HG02852 (cell line): Measurements from ENCODE around the gene CEACAM6.
"Not testable (repeated sequence)": the region's sequence is repeated elsewhere in the genome, so short reads cannot be mapped to it uniquely, and the experiment has no call there.

Source experiments
- ATAC-seq: cut with Tn5 transposase; IDR thresholded peaks from one replicate; pipeline ENCODE4 v1.9.1; 2021; ENCODE audit warnings: mild to moderate bottlenecking, moderate library complexity; ENCODE audit not compliant: unreplicated experiment

CEACAM6 gene

GRCh38 chr19:41746593-41747227, 8.6 kb upstream of the CEACAM6 start:
- ATAC-seq: no peak

DNA sequence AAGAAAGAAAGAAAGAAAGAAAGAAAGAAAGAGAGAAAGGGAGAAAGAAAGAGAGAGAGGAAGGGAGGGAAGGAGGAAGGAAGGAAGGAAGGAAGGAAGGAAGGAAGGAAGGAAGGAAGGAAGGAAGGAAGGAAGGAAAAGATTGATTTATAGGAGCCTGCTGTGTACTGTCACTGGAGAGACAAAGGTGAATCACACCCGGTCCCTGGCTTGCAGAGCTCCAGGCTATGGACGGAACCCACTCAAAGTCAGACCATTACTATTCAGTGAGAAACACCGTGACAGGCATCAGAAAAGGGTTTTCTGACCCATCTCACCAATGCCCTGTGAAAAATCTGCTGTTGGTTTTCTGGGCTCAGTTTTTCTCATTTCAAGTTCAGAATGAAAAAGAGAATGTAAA, 7.3 kb upstream of the CEACAM6 start:
- no peak for ATAC-seq

- ATAC-seq: not testable (repeated sequence)
These were observed 4.8 kb upstream of the CEACAM6 start for GRCh38 chr19:41750248-41751134.

GRCh38 chr19:41753159-41753558, 2.2 kb upstream of the CEACAM6 start:
- no peak for ATAC-seq

DNA sequence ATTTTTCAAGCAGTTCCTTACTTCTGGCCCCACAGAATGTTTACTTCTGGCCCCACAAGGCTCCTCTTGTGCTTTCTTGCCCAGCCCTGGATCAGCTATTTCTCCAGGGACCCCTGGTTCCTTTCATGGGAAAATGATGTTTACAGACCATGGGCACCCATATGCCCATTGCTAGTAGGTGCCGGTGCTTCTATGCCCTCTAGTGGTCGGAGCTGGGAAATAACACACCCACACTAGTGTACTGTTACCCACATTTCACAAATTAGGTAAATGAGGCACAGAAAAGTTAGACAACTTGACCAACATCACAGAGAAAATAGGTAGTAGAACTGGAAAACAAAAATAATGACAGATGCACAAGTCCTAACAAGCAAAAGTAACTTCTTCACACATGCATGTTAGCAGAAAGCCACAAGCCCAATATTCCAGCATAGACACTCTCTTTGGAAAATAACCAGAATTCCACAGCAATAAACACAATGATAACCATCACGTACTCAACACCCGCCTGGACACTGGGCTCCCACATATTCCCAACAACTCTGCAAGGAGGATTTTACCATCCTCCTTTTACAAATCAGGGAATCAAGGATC, 1.3 kb upstream of the CEACAM6 start:
- ATAC-seq: no peak

GRCh38 chr19:41758846-41759245, 3.5 kb downstream of the CEACAM6 start:
- no peak for ATAC-seq

- ATAC-seq: no peak
These were observed 11.8 kb downstream of the CEACAM6 start for GRCh38 chr19:41767115-41767514.

GRCh38 chr19:41768105-41768504, 12.8 kb downstream of the CEACAM6 start:
- ATAC-seq: not testable (repeated sequence)

DNA sequence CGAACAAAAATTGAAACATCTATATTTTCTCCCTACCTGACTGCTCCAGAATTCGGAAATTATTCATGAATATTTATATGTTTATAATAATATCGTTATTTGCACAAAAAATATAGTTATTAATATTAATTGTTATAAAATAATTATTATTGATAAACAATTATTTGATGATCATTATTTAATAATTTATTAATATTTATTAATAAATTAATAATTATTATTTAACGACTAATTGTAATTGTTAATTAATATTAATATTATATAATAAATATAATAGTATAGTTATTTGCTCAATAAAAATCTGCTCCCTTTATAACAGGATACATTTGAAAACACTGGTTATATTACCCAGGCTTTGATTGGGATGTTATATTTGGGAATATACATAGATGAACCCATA, 14.3 kb downstream of the CEACAM6 start:
- ATAC-seq: no peak

- ATAC-seq: no peak
These were observed 16.1 kb downstream of the CEACAM6 start for GRCh38 chr19:41771410-41771809.

DNA sequence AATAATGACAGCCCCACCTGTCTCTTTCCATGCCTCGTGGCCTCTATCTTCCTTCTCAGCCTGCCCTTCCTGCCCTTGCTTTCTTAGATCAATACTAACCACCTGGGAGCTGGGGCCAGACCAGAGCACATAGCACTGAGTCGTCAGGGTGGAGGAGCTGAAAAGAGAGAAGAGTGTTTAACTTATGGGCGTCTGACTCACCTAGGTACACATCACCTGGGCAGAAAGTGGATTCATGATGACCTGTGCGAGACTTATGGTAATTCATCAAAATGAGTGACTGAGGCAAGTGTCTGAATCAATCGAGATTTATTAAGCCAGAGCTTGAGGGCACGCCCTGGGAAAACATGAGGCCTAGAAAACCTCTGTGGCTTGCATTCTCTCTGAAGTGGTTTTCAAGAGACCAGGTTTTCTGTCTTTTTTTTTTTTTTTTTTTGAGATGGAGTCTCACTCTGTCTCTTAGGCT, 19.2 kb downstream of the CEACAM6 start:
- ATAC-seq: no peak

GRCh38 chr19:41776700-41777099, 21.4 kb downstream of the CEACAM6 start:
- no peak for ATAC-seq

DNA sequence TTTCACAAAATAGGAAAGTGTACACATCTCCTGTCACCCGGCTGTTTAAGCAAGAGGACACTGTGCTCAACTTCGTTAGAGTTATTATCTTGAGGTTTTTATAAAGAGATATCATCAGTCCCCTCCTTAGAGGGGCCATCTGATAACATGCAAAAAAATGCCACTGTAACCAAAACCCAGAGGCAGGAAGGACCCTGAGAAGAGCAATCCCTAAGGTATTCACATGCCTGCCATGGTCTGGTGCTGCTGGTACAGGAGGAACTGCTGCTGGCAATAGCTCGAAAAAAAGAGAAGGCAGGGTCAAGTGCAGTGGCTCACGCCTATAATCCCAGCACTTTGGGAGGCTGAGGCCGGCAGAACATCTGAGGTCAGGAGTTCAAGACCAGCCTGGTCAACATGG, 28.3 kb downstream of the CEACAM6 start:
- ATAC-seq: no peak

- no peak for ATAC-seq
These were observed 29.0 kb downstream of the CEACAM6 start for GRCh38 chr19:41784312-41784711.

- ATAC-seq: no peak
These were observed 29.4 kb downstream of the CEACAM6 start for GRCh38 chr19:41784743-41785142.

DNA sequence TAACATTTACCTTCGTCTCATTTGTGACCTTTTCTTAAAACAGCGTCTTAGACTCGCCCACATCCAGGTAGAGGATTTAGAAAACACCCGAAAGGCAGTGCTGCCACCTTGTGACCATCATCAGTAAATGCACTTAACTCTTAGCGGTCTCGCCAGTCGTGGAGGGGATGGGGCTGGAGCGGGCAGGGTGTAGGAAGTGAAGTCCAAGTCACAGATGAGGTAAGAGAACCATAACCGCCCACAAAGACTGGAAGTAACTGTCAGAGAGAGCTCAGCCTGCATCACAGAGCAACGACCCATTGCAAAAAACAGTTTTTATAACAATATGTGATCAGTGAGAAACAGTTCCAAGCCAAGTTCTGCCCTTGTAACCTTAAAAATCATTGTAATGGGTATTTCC, 30.3 kb downstream of the CEACAM6 start:
- ATAC-seq: no peak

DNA sequence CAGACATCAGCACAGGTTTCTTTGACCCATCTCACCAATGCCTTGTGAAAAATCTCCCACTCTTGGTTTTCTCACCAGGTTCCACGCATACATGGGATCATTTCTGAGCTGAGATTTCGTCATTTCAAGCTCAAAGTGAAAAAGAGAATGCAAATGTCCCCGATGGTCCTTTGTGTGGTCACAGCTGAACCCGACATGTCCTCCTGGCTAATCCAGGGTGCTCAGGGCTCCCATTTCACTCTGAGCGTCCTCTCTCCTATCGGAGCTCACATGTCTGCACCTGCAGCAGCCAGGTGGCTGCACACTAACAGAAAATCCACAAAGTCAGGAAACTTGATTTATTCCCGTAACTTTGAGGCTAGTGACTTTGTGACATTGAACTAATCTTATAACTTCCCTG, 31.7 kb downstream of the CEACAM6 start:
- no peak for ATAC-seq

GRCh38 chr19:41788518-41788917, 33.2 kb downstream of the CEACAM6 start:
- ATAC-seq: not testable (repeated sequence)

DNA sequence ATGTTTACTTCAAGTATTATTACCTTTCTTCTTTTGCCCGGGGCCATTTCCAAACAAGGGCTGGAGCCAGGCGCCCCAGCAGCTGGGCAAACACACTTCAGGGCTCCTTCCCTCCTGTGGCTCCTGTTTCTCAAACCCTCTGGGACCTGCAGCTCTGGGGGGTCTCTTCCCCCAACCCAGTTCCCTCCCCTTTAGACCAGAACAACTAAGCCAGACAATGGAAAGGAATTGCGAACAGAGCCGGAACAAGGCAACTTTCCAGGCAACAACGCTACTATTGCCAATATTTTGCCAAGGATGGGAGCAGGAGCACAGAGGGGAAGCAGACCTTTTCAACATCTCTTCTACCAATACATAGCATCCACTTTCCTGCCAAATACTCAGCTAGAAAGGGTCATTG, 33.7 kb downstream of the CEACAM6 start:
- ATAC-seq: not testable (repeated sequence)

DNA sequence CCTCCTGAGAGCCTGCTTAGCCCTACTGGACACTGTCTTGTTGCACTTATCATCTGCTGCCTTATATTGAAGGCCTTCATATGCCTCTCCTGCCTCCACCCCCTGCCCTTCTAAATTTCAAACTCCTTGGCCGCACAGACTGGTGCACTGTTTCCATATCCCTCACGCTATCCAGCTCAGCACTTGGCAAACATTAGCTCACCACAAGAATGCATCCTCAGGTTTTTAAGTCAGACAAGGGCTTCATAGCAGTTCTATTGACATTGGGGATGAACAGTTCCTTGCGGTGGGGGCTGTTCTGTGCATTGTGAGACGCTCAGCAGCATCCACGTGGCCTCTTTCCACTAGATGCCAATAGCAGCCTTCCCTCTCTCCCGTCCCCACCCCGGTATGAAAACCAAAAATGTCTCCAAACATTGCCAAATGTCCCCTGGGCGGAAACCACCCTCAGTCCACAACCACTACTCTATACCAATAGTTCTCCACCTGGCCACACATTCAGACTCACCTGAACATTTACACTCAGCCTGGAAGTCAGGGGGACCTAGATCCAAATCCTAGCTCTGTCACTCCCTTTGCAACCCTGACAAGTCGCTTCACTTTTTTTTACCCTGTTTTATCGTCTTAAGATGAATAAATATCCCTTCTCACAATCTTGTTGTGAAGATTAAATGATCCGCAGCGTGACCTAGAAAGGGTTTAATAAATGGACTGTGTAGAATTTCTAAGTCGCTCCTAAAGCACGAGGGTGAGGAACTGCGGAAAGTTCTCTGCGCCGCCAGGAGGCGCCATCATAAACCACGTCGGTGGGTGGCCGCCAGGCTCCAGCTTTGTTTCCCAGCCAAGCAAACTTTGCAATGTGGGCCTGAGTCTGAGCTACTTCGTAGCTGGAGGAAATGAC, 37.4 kb downstream of the CEACAM6 start:
- no peak for ATAC-seq

DNA sequence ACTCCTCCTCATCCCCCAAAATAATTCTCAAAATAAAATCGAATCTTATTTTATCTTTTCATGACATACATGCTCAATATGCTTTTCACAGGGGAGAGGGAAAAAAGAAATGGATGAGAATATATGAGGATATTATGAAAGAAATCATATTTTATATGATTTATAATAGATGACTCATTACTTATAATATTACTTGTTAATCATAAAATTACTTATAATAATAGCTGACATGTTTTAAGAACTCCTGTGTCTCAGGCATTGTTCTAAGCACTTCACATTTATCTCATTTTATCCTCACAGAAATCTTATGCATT, 38.0 kb downstream of the CEACAM6 start:
- no peak for ATAC-seq
